ENCODE results near the gene RNF2.

- no peak for TF ChIP-seq POLR2AphosphoS5 (IDR thresholded peaks at IDR 0.05)
- TF ChIP-seq POLR2A (IDR thresholded peaks at IDR 0.05; ENCODE audit: low read depth) = no peak
These were observed 30.4 kb upstream of the RNF2 start for GRCh38 chr1:185014941-185015340.

Data from esophagus muscularis mucosa (tissue), 2 donors.